OCI-M1 (cell line): ENCODE results near the gene NMRK1.

Experiments
- DNase-seq: peaks from one replicate; lab custom pipeline; 2025; lab: John Stamatoyannopoulos, UW

The NMRK1 gene

DNA sequence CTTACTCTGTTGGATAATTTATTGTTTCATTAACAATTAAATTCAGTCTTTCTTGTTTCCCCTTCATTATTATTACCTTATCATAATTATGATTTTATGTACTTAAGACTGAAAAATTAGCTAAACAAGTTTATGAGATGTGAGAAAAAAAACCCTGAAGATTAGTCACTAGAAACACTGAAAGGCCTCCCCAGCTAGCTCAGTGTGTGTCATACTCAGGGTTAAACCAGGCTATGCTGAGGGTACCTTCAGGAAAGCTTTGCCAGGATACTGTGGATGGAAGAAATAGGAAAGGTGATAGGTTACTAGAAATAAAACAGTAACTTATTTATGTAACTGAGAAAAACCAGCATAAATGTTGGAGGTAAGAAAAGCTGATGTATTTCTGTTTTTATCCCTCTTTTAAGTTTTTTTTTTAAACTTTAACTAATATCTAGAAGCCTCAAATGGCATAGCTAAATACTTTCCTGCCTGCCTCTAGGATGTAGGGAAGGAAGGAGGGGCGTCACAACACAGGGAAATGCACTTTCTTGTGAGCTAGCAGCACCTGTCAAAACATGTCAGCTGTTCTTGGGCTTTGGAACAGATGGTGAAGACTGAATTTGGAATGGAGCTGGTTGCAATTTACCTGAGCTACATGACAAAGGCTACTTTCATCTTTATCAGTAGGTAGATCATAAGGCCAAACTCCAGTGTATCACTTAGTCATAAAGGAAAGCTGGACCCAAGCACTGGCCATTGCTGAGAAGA lies 24.2 kb downstream of the NMRK1 start:
- no peak for DNase-seq

DNA sequence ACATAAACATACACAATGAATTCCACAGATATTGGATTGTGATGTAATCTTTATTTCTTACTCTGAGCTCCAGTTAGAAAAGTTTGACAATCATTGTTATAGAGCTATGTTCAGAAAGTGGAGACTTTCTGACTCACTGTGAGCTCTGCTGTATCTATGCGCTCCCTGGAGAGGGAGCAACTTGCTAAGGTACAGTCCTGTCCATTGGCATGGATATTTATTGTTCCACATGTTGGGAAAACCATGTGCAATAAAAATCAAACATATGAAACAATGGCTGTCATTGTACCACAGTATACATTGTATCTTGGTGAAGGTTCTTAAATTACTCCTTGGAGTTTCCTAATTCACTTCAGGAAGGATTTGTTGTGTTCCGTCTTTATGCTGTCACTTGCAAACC lies 26.8 kb downstream of the NMRK1 start:
- no peak for DNase-seq

- DNase-seq: no peak
Measured at GRCh38 chr9:75054368-75055001, 33.5 kb downstream of the NMRK1 start.

DNA sequence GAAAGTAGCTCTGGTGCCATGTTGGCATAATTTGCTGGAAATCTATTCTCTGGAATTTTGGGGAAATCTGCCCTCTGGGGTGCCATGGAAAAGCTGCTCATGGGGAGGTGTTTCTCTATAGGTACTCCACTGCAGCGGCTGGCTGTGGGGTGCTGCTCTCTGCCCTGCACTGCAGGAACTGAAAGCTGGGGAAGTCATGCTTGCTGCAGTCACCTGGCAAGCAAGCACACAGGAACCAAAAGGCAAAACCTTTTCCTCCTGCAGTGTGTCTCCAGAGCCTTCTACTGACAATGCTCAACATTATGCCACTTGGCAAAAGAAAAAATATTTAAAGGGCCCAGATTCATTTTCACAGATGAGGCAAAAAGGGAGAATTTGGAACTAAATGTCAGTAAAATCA lies 34.1 kb downstream of the NMRK1 start:
- no peak for DNase-seq

DNA sequence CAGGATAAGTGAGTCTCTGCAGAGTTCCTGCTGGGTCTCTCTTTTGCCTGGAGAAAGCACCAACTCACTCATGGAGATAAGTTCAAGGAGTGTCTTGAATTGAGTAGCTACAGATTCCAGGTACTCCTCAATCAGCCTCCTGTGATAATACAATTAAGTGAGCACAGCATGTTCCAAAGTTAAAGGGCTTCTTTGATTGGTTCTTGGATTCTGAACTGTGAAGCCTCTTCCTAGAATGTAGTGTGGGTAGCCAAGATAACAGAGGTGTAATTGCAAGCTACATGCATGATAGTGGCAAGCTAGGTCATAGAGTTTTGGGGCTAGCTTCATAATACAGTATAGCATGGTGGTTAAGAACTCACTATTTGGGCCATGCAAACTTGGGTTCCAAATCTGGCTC lies 36.7 kb downstream of the NMRK1 start:
- DNase-seq: peak; percentile 63

- no peak for DNase-seq
Measured at GRCh38 chr9:75047506-75047905, 40.4 kb downstream of the NMRK1 start.

GRCh38 chr9:75046725-75047345 lies 41.1 kb downstream of the NMRK1 start:
- no peak for DNase-seq

- no peak for DNase-seq
Measured at GRCh38 chr9:75041041-75041440, 46.9 kb downstream of the NMRK1 start.

- DNase-seq: no peak
Measured at GRCh38 chr9:75039801-75040200, 48.2 kb downstream of the NMRK1 start.

GRCh38 chr9:75039009-75039408 lies 48.9 kb downstream of the NMRK1 start:
- no peak for DNase-seq

DNA sequence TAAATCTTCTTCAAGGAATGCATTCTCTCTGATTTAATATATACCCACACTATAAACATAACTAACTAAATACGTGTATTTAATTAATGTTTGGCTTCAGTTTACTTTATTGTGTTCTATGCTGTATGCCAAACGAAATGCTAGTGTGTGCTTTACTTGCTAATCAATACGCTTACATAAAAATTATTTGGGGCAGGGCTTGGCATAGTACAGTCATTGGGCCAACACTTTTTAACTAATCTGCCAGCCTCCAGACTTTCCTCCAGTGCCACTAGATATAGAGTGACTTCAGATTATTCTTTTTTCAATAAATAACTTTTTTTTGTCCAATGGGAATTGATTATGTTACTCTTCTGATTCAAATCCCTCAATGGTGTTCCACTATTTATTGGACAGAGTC lies 51.2 kb downstream of the NMRK1 start:
- DNase-seq: no peak

DNA sequence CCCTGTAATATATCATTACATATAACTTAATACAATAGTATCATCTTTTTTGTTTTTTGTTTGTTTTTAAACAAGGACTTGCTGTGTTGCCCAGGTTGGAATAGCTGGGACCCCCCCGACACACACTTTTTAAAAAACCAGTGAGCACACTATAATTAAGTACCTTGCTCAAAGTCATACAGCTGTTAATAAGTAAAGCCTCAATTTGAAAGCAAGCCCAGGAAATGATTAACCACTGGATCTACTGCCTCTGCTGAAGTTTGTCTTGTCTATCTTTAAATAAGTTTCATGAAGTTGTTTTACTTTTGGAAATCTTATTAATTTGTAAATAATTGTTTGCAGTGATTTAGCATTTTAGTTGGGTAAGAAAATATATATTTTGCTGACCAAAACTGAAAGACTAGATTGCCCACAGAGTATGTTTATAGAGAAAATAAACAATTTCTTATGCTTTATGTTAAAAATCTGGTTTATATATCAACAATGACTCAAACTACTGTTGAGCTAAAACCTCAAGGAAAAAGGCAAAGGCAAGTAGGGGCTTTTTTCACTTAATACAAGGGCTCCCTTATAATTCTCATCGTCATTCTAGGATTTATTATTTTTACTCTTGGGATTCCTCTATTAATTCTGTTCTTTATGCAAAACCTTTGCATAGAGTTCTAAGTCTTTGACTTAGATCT lies 54.0 kb downstream of the NMRK1 start:
- no peak for DNase-seq

DNA sequence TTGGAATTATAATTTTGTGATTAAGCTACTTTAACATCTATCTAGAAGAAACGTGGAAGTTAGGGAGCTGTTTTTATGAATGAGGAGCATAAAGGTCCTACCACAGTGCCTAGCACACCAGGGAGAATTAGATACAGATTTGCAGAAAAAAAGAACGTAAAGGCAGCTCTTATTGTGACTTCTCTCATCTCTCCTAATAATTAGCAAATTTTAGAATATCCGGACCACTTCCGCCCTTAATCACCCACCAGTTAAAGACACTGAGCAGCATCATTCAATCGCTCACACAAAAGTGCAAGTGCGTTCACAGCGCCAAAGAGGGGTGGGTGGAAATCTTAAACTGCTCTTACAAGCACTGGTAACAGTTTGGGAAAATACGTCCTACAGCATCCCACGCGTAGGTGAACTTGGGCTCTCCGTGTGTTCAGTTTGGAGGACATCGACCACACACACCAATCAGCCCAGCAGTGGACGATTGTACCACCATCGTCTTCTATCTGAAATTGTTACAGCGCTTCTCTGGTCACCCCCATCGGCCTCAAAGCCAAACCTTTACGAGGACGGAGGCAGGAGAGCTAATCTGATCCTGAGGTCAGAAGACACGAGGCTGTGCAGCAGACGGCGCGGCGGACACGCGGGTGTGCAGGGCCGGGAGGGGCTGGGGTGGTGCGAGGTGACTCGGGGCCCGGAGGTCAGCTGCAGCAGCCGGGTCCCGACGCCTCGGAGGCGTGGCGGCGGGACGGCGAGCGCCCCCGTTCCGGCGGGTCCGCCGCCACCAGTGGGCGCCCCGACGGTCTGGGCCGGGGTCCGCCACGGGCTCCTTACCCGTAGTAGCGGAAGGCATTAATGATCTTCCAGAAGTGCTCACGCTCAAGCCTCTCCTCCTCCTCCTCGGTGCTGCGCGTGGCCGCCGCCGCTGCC lies 60.5 kb downstream of the NMRK1 start:
- DNase-seq: peak; percentile 88

DNA sequence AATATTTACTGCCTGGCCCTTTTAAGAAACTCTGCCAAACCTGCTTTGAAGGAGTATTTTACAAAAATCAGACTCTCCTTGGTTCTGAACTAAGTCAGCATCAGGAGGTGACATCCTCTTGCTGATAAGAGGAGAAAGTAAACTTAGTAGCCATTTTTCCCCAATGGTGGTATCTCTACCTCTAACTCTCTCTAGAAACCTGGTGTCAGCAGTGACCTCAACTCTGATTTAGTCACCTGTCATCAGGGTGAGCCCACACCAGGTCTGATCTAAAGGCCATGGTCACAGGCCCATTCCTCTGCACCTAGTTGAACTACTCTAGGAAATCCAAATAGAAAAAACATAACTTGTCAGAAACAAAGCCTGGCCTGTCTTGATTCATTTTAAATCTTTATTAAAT lies 64.1 kb downstream of the NMRK1 start:
- DNase-seq: no peak

DNA sequence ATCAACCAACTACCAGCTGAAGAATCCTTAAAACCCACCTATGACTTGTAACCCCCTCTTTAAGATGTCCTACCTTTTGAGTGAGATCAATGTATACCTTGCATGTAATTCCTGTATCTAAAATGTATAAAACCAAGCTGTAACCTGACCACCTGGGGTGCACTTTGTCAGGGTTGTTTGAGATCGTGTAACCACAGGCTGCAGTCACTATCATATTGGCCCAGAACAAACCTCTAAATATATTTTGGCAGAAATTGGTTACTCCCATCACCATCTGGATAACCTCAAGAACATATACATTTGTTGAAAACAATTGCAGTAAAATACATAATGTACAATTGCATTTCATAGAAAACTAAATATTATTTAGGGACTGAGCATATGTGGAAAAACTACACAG lies 68.3 kb downstream of the NMRK1 start:
- DNase-seq: peak; percentile 44

DNA sequence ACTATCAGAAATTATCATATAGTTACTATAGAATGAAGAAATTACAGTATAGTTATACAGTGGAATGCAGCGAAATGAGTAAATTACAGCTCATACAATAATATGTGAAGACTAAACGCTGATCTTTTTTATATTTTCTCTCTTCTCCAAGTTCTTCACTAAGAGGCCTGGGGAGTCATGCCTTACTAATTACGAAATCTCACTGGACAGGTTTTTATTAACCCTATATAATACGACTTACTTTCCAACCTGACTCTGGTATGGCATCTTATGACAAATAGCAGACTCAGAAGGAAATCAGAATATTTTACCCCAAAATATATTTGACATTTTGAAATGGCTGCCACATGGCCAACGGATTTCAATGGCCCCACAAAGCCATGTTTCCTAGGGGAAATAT lies 68.9 kb downstream of the NMRK1 start:
- DNase-seq: no peak

- DNase-seq: no peak
Measured at GRCh38 chr9:75017378-75017777, 70.6 kb downstream of the NMRK1 start.

GRCh38 chr9:75013735-75014134 lies 74.2 kb downstream of the NMRK1 start:
- DNase-seq: no peak
